EH (cell line): ENCODE data around the gene KSR2.
"Not testable (repeated sequence)": the region's sequence is repeated elsewhere in the genome, so short reads cannot be mapped to it uniquely, and the experiment has no call there.

Source experiments
- DNase-seq: peaks from one replicate; pipeline ENCODE4 v3.0.0-alpha.2; 2015; ENCODE audit warnings: low read depth

Gene KSR2

DNA sequence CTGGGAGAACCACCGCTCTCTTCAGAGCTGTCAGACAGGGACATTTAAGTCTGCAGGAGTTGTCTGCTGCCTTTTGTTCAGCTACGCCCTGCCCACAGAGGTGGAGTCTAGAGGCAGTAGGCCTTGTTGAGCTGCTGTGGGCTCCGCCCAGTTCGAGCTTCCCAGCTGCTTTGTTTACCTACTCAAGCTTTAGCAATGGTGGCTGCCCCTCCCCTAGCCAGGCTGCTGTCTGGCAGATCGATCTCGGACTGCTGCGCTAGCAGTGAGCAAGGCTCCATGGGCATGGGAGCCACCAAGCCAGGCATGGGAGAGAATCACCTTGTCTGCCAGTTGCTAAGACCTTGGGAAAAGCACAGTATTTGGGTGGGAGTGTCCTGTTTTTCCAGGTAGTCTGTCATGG, 340.1 kb downstream of the KSR2 start:
- DNase-seq = not testable (repeated sequence)

DNA sequence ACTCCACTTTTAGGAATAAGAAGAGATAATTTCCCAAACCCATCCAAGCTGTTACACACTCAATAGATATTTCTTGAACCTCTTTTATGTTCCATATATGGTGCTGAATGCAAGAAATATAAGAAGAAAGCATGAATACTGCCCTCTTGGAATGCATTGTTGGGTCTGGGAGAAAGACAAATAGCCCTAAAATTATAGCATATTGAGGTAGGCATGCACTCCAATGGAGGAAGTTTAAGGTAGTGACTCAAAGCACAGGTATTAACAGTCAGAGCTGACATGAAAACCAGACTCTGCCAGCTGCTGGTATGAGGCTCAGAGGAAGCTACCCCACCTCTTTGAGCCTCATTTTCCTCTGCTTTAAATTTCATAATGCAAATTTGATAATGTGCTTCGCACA, 346.0 kb downstream of the KSR2 start:
- DNase-seq = no peak

DNA sequence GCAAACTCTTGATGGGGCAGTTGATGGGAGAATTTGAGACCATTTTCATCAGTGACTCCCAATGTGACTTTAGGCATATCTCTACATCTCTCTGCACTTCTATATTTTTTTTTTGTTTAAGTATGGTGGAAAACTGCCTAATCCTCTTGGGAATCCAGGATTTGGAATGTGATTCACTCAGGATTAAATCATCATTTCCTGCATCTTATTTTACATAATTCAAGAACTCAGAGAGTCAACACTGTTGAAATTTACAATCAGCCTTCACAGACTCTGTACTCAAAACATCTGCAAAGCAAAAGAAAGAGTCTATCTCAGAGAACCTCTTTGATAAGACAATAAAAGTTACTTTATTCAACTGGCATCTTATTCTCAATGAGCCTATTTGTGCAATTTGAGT, 346.7 kb downstream of the KSR2 start:
- DNase-seq = no peak

DNA sequence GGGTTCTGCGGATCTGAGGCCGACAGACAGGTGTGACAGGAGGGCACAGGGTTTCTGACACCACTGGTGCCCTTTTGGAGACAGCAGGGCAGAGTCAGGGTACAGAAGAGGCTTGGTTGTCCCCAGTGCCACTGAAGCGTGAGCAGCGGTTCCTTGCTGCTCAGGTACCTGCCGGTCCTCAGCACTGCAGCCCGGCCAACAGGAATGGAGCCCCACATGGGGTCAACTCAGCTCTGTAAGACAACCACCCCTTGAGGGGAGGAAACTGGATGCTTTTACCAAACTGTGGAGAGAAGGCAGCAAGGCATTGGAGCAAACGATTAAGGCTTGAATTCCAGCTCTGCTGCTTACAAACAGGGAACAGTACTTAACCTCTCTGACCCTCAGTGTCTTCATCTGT, 361.0 kb downstream of the KSR2 start:
- DNase-seq = no peak

DNA sequence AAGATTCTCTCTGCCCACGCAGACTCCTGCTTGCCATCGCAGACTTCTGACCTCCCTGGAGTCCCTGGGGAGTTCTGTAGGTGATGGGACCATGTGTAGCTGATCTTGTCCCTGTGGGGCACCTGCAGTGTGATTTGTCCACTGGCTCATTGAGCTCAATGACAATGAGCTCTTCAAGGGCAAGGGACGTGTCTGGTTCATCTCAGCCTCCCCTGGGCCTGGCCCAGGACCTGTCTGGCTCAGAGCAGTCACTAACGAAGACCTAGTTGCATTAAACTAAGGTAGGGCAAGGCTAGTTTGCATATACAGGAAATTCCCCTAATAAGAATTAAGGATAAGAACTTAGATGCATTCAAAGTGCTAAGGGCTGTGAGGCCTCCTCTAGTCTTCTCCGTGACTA, 361.8 kb downstream of the KSR2 start:
- DNase-seq = no peak

DNA sequence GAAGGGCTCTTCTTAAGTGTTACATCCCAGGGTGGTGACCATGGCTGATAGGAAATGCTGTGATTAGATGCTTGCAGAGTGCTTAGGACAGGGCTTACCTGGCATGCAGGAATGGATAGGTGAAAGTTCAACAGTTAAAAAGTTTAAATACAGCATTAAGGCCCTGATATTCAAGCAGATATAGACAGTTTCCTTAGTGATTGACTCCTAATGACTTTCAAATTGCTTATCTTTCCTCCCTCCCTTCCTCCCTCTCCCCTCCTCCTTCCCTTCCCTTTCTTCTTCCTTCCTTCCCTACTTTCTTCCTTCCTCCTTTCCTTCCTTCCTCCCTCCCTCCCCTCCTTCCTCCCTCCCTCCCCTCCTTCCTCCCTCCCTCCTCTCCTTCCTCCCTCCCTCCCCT, 362.8 kb downstream of the KSR2 start:
- DNase-seq = no peak

DNA sequence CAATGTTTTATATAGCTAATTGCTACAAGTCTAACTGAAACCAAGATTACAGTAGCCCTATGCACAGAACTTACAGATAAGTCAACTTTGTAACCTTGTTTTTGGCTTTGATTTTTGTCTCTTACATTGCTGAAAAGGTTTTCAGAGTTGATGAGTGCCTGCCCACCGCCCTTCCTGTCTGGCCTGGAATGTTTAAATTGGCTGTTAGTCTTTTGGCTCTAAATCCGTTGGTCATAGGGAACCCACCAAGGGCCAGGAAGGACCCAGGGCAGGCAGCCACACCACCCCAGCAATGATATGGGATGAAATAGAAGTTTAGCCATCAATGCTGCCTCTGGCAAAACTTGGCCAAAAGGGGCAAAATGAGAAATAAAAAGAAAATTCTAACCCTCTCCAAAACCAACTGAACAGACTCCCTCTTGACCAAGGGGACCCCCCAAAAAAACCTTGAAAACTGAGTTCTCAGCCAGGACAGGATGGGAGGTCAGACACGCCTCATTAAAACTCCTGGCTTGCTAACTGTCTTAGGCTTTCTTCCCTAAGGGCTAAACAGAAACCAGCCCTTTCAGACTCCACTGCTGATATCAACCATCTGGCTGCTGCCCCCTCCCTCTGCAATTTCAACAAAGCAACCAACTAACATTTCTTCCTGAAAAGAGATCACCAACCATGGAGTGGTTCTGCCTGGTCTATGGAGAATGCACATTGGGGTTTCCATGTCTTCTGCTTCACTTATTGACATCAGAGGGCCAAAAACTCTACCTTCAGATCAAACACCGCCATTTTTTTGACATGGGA, 365.3 kb downstream of the KSR2 start:
- no peak for DNase-seq

DNA sequence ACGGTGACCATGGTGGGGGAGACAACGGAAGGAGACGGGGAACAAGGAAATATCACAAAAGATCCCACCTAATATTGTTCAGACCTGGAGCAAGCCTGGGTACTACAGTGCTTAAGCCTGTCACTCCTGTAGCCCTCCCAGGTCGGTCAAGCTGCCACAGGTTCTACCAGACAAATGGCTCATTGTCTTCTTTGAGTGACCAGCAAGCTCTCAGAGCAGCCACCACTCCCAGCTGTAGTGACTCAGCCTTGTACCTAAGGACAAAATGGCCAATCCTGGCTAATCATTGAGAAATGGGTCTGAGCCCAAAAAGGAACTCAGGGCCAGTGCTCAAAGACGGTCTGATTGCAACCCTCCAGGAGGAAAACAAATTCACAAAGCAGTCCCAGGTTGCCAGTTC, 368.9 kb downstream of the KSR2 start:
- DNase-seq = no peak

DNA sequence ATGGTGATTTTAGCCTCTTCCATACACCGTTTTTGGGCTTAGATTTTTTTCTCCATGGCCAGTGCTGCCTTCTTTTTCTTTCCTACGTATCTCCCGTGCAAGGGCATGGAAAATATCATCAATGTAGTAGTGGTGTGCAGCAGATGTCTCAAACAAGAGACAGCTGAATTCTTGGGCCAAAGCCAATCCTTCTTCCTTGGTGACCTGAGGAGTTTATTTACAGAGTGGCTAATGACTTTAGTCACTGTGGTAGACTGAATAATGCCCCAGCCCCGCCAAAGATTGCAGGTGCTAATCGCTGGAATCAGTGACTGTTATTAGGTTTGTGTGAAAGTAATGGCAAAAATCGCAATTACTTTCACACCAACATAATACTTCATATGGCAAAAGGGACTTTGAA, 371.8 kb downstream of the KSR2 start:
- DNase-seq = no peak

DNA sequence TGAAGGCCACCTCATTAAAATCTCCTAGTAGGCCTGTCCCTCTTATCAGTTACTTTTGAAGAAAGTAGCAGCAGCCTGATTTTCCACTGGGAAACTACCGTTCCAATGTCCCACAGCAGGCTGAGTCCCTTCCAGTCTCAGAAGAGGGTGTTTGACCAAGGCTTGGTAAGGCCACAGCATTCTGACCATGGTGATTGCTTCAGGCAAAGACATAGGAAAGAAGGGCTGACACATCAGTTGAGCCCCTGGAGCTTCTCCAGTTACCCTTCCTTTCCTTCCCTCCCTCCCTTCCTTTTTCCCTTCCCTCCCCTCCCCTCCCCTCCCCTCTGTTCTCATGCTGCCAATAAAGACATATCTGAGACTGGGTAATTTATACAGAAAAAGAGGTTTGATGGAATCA, 373.0 kb downstream of the KSR2 start:
- DNase-seq = no peak

DNA sequence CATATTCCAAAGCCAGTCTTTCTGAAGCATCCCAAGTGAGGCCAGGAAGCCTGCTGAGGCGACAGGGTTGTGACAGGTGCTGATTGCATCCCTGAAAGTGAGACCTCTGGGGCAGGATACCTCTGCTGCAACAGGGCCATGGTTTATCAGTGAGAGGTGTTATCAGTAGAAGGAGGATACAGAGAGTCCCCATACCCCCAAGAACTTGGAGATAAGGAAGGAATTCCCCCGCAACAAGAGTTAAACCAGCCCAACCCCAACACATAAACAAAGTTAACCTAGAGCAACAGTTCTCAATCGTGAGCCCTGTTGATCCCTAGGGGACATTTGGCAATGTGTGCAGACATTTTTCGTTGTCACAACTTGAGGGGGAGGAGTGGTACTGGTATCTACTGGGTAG, 374.3 kb downstream of the KSR2 start:
- DNase-seq = no peak

DNA sequence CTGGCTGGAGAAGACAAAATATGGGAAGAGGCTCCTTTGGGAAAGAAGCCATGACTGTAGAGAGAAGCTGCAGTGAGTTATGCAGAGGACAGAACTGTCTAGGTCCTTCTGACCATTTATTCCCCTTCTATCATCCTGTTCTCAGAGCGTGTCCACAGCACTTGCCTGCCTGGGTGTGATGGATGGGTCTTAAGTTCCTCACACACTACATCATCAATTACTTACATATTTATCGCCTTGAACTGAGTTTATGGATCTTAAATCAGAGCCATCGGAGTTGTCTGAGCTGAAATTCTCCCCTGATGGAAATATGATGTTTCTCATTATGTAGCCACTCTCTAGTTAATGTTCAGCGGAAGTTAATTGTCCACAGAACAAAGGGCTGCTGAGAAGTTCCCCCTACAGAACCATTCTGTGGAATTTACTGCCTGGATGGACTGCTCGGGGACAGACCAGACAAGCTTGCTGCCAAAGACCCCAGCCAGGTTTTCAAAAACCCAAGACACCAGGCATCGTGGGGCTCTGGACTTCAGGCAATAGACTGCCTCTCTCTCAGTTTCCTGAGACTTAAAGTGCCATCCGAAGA, 374.9 kb downstream of the KSR2 start:
- DNase-seq = no peak

DNA sequence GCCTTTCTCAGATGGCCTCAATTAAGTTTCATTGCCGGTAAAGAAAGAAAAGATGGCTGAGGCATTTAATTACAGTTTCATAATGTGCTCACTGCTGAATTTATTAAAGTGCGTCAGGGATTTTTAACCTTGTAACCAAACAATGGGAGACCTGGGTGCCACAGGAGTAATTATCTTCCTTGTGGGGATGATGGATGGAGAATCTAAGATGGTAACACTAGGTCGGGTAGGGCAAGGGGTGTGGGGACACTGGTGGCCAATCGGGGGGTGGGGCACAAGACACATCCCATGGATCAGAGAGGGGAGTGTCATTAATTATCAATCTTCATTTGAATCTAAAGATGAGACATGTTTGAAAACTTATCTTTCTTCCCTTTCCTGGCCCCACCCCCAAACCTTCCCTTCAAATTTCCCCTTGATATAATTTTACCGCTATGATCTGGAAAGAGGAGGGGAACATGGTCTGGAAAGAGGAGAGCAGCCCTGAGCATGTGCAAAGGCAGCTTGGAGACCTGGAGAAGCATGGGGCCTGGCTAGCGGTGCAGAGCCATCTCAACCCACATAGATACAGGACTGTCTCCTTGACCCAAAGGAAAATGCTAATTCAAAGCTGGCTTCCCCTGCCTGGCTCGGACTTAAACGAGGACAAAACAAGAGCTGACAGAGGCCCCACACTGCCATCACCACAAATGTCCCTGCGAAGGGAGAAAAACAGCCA, 376.0 kb downstream of the KSR2 start:
- no peak for DNase-seq

DNA sequence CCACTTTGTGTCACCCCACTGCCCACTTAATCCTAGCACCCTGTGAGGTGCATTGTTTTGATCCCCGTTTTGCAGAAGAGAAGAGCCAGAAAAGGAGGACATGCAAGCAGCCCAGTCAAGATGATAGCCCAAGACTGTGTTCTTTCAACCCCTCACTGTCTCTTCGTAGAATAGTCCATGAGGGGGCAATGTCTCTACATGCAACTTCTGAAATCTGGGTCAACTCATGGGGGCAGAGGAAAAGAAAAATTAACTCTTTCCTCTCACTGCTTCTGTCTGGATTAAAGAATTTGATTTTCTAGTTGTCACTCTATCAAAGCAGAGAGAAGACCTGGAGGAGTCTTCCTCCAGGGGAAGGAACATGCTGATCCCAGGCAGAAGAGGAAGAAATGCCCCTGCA, 377.8 kb downstream of the KSR2 start:
- no peak for DNase-seq

DNA sequence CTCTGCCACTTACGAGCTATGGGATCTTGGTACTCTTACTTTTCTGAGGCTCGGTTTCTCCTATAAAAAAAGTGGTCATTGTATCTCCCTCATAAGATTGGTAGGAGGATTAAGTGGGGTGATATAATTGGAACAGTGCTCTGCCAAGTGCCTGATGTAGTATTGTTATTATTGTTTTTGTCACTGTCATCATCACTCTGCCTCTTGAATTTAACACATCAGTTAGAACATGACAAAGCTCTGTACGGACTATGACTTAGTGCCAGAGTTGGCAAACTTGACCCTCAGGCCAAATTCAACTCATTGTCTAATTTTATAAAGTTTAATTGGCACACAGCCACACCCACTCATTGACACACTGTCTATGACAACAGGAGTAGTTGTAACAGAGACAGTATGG, 378.4 kb downstream of the KSR2 start:
- DNase-seq = no peak

DNA sequence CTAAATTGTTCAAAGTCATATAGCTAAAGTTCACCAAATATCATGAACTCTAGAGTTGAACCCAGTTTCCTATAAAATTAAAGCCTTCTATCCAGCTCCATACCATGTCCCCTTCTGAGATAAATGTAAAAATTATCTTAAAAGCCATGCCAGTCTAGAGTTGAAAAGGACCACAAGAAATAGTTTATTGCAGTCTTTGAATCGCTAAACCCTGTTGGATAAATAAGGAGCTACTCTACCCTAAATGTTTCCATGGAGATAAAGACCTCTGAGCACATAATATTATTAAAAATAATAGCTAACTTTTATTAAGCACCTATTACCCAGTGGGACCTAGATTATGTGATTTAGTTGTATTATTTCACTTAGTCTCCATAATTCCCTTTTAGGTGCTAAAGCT, 379.8 kb downstream of the KSR2 start:
- no peak for DNase-seq

DNA sequence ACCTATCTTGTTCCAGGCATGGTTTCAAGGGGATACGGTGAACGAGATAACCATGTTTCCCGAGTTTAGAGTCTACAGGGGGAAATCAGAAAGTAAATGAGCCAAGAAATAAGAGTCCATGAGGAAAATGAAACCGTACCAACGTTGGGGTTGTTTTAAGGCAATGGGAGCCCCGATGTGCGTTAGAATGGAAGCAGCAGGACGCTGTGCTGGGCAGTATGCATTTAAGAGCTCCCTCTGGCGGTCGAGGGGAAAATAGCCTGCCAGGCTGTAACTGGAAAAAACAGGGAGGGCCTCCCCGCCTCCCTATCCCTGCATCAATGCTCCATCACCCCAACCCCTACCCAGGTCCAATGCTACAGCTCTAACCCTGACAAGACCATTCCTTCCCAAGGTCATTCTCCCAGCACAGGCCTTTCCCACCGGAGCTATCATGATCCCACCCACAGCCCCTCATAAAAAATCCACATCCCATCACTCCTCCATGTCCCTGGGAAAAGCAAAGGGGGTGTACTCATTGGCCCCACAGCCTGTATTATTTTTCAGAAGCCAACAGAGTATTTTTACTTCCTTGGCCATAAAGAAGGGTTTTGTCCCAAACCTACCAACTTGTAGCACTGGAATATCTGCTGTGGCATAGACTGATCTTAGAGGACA, 381.0 kb downstream of the KSR2 start:
- peak; percentile 32 for DNase-seq

DNA sequence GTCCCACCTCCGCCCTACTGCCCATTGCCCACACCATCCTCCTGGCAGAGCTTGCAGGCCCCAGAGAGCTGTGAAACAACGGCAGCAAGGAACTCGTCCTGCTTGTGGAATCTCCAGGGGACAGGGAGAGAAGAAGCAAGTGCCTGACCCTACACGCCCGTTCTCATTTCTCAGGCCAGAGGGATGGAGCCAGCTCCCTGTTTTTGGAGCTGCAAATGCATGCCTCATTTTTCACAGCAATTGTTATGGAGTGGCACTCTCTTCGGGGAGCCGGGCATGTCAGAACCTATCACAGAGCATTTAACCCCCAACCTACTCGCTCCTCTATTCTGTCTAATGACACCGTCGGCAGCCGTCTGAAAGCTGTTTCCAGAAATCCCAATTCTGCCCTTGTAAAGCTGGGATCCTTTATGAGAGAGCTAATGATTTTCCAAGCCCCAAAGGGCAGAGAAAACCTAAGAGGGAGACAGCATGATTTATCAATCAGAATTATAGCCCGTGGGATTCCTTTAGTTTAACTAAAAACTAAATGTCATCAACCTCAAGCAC, 385.0 kb downstream of the KSR2 start:
- DNase-seq = no peak

DNA sequence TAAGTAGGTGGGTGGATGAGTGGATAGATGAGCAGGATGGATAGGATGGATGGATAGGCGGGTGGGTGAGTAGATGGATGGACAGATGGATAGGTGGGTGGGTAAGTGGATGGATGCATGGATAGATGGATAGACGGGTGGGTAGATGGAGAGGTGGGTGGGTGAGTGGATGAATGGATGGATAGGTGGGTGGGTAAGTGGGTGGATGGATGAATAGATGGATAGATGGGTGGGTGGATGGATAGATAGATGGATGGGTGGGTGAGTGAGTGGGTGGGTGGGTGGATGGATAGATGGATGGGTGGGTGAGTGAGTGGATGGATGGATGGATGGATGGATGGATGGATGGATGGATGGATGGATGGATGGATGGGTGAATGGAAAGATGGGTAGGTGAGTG, 385.7 kb downstream of the KSR2 start:
- no peak for DNase-seq

DNA sequence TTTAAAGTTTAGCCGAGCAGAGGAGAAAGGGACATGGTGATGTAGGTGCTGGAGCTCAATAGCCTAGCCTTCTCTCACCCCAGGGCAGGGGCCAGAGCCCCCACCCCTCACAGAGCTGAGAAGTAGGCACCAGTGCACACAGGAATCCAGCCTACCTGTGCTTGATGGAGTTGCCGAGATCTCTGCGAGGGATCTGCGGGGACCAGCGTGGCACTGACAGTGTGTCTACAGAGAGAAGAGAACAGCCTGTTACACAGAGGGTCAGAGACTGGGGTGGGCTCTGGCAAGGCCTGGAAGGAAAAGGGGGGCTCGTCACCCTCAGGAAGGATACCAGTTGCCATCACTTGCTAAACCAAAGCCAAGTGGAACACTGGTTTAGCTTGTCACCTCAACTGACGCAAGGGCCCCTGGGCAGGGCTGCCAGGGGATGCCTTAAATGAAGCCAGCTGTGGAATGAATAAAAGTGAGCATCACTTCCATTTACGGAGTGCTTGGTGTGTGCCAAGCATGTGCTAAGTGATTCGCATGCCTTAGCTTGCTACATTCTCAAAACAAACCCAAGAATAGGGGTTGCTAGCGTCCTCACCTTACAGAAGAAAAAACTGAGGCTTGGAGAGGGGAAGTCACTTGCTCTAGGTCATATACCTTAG, 386.5 kb downstream of the KSR2 start:
- DNase-seq = peak; percentile 8

DNA sequence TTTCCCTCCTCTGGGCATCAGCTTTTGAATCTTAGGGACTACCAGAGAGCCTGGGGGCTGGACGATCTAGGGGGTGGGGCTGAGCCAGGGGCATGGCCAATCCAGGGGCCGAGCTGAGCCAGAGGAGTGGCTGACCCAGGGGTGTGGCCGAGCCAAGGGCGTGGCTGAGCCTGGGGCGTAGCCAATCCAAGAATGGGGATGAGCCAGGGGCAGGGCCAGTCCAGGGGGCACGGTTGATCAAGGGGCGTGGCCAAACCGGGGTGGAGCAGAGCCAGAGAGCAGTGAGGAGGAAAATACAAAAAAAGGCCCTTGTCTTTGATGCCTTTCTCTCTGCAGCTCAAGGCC, 388.1 kb downstream of the KSR2 start:
- DNase-seq = peak; percentile 7

DNA sequence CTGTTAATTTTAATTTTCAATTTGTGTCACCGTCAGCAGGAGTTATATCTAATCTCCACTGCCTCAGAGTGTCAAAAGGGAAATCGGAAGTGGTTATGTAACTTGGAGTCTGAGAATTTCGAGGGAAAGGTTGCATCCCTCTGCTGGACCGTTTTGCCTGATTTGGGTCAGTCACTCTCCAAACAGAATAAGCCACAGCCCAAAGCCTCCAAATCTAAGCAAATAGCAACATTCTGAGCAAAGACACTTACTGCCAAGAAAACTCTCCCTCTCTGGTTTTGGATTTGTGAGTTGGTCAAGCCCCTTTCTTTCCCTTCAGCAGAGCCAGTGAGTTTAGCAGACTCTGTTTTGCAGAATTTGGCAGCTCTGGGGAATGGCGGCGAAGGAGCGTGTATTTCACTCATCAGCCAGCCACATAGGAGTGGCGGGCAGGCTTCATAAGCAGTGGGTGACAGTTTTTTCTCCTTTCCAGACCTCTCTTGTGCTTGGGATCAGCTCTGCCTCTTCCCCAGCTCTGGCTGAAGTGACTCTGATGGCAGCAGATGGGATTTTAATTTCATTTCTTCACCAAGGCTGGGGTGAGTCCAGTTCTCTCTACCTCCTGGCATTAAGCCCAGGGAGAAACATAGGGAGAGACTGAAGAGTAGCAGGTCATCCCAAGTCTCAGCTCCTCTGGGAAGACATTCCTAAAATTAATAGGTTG, 388.6 kb downstream of the KSR2 start:
- DNase-seq = no peak
